M059J (cell line): ENCODE data around the gene ARL11. TPM values are rescaled to one million over a fixed set of nuclear protein-coding genes. Genes with fewer than 3 reads are reported as not detected.
"Not testable (repeated sequence)": the region's sequence is repeated elsewhere in the genome, so short reads cannot be mapped to it uniquely, and the experiment has no call there.

Experiments
- DNase-seq: peaks from one replicate; pipeline ENCODE4 v3.0.0-alpha.2; 2012; ENCODE audit warnings: low read depth
- total RNA-seq: library from RNA; depleted of rRNA; stranded (reverse); fragments of >200 nt; shearing (Covaris generic); gene quantifications from 2 replicates; pipeline ENCODE4 v1.2.3, GENCODE V29; 2014

Gene ARL11
- total RNA-seq, 1 experiment from 2014 or later = not detected

DNA sequence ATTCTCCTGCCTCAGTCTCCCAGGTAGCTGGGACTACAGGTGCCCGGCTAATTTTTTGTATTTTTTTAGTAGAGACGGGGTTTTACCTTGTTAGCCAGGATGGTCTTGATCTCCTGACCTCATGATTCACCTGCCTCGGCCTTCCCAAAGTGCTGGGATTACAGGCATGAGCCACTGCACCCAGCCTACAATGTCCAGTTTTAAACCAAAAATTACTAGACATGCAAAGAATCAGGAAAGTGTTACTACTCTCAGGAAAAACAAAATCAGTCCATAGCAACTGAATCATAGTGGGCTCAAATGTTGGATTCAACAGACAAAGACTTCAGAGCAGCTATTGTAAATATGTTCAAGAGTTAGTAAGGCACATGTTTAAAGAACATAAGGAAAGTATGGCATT, 16.3 kb upstream of the ARL11 start:
- DNase-seq = not testable (repeated sequence)

- DNase-seq = no peak
Measured at GRCh38 chr13:49615836-49616675, 12.3 kb upstream of the ARL11 start.

- no peak for DNase-seq
Measured at GRCh38 chr13:49616676-49617065, 11.6 kb upstream of the ARL11 start.

DNA sequence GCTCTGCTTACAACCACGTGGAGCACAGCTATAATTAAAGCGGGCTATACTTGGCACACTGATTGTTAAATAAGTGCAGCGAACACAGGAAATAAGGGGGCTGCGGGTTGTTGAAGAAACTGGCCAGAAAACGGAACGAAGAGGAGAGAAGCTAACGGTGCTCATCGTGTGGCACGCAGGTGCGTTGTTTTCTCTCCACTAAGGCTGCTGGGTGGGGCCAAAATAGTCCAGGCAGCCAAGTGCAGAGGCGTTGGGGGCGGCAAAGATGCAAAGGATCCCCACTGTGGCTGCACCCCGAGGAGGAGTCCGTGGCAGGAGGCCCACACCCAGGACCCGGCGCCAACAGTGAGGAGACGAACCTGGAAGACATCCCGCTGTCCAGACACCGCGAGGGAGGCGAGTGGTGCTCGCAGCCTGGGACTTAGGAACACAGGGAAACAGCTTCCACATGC, 8.1 kb upstream of the ARL11 start:
- DNase-seq = no peak

DNA sequence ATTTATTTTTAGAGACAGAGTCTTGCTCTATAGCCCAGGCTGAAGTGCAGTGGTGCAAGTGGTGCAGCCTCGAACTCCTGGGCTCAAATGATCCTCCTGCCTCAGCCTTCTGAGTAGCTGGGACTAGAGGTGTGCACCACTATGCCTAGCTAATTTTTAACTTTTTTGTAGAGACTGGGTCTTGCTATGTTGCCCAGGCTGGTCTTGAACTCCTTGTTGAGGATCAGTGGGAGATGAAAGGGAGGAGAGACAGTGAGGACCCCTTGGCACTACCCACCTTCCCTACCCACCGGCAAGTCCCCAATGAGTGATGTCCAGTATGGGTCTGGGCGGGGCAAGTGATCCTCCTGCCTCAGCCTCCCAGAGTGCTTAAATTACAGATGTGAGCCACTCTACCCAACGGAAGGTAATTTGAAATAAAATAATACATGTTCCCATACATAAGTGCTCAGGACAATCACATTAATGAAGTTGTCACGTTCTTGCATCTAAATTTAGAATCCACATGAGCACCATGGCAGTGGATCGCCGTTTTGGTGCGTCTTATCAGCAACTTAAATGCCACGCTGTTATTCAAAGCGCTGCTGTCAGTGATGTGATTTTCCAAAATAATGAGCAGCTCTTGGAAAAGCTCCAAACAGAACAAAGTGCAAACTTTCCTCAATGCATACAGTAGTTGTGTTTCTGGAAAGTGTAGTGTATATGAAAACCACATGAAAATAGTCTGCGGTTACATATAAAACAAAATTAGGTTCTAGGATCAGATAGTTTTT, 5.9 kb upstream of the ARL11 start:
- no peak for DNase-seq

GRCh38 chr13:49624229-49624628, 4.1 kb upstream of the ARL11 start:
- DNase-seq = no peak

GRCh38 chr13:49625392-49626079, 2.8 kb upstream of the ARL11 start:
- peak; percentile 52 for DNase-seq

- no peak for DNase-seq
Measured at GRCh38 chr13:49629196-49629938, 1.1 kb downstream of the ARL11 start.

GRCh38 chr13:49629947-49630346, 1.6 kb downstream of the ARL11 start:
- peak; percentile 20 for DNase-seq

- no peak for DNase-seq
Measured at GRCh38 chr13:49630580-49630979, 2.3 kb downstream of the ARL11 start.

DNA sequence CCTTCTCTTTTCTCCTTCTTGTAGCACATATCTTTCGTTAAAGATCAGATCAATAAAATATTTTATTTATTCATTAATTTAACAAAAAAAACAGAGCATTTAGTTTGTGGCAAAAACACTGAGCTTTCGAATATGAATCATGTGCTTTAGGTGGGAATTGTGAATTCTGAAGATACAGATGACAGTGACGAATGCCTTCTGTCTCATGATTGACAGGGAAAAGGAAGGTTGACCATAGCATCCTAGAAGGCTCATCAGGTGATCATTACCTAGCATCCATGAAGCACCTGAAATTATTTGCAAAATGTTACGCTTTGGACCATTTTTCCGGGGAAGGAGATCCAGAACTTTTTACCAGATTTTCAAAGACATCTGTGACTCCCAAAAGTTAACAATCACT, 3.8 kb downstream of the ARL11 start:
- DNase-seq = no peak

DNA sequence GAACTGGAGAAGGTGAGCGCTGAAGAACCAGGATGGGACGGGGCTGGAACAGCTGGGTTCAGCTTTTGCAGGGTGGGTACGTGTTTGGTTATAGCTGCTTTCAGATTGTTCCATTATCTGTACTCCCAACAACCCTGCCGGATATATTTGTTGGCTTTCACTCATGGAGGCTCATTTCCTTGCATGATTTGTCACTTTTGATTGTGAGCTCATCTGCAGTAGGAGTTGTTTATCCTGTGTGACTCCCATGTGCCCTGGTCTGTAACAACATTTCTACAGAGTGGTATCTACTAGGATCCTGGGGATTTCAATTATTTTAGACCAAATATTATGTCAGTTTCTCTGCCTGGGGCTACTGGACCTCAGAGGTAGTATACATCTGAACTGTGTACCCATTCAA, 5.4 kb downstream of the ARL11 start:
- DNase-seq = no peak

- DNase-seq = peak; percentile 39
Measured at GRCh38 chr13:49635599-49636433, 7.5 kb downstream of the ARL11 start.

DNA sequence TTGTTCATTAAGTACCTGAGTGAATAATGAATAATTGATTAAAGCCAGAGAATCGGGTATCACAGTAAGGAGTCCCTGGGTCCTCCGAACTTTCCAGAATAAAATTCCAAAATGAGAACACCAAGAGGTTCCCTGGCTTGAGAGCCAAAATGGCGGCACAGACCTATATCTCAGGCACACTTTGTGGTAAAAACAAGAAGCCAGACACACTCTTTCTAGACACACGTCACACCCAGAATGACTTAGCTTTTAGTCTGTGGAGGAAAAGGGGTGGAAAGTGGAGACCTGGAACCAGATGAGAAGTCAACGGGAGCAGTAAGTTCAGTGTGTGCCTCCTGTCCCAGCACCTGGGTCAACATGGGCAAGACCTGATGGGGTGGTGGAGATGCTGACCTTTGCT, 8.4 kb downstream of the ARL11 start:
- no peak for DNase-seq

DNA sequence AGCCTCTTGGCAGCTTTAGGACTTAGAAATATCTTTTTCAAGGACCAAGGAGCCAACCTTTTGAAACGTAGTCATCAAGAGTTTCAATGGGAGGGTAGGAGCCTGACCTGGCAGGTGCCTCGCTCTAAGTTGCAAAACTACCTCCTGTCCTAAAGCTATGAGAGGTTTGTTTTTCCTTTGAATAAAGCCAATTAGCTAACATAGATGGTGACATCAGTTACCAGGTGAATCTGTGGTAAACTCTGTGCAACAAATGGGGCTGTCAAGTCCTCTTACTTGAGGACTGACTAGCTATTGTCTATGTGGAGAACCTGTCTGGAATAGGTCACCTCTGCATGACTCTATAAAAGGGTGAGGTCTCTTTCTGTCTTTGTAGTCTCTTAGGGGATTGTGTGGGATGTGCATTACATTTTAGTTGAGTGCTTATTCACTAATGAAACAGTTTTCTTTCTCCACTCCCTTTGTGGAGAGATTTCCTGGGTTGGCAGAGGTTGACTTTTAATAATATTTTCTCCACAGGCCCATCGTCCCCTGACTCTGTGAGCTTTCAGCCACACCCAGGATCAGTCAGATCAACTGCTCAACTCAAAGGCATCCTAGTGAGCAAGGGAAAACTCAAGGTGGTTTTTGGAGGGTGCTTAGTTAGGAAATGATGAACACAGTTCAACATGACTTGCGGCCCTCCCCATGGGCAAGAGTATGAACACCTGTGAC, 9.9 kb downstream of the ARL11 start:
- no peak for DNase-seq

DNA sequence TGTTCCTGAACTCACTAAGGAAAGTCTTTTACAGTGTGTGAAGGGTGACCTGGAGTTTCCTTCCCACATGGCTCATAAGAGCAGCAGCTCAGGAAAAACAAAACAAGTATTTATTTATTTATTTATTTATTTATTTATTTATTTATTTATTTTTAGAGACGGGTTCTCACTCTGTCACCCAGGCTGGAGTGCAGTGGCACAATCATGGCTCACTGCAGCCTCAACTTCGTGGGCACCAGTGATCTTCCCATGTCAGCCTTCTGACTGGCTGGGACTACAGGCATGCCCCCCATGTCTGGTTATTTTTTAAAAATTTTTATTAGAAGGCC, 10.4 kb downstream of the ARL11 start:
- DNase-seq = no peak

DNA sequence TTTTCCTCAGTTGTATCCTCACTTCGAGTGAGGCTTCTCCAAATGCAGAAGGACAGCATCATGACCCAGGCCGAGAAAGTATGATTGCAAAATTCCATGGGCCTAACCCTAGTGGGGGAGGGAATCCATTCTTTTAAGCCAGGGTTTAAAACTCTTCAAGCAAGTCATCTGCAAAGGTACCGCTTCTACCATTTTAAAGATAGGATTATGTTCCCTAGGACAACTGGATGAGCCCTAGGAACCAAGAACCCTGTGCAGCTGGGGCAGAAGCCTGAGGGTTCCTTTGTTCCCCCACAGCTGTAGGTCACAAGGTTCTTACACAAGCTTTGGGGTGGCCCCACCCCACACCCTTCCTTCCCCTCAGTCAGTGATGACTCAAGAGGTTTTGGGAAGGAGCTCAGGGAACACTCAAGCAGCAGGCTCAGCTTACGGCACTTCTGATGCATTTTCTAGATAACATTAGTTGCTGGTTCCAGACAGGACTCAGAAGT, 13.5 kb downstream of the ARL11 start:
- peak; percentile 75 for DNase-seq

GRCh38 chr13:49643035-49643646, 14.8 kb downstream of the ARL11 start:
- no peak for DNase-seq

GRCh38 chr13:49645451-49645850, 17.1 kb downstream of the ARL11 start:
- no peak for DNase-seq

DNA sequence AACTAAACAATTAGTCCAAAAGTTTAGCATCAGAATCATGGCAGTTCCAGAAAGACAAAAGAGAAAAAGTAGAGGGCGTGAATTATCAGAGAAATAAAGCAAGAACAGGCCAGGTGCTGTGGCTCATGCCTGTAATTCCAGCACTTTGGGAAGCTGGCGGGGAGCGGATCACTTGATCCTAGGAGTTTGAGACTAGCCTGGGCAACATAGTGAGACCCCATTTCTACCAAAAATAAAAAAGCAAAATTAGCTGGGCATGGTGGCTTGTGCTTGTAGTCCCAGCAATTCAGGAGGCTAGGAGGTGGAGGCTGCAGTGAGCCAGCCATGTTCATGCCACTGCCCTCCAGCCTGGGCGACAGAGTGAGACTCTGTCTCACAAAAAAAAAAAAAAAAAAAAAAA, 18.4 kb downstream of the ARL11 start:
- DNase-seq = no peak
